Lower leg skin (tissue), 3 donors: ENCODE results near the gene DIAPH1.

Experiments used
- CTCF ChIP-seq, 3 donors: fragments of 450-650 bp; IDR thresholded peaks; one replicate each; pipeline ENCODE4 v1.5.1; 2016; ENCODE audit warnings: antibody characterized with exemption in 3 of 3, mild to moderate bottlenecking in 3 of 3, moderate library complexity in 2 of 3
- POLR2A ChIP-seq, 2 donors: fragments of 450-650 bp; IDR thresholded peaks; one replicate each; pipeline ENCODE4 v1.6.1; 2016 to 2017; ENCODE audit warnings: antibody characterized with exemption in 2 of 2, mild to moderate bottlenecking in 1 of 2, moderate library complexity in 1 of 2

- TF ChIP-seq CTCF (IDR thresholded peaks at IDR 0.05) (no peak), POLR2A (IDR thresholded peaks at IDR 0.05) (no peak)
These were observed 110.4 kb downstream of the DIAPH1 start for GRCh38 chr5:141508440-141508797.
